GM12878 (cell line): ENCODE measurements around the gene HOXD9. TPM values are rescaled to one million over a fixed set of nuclear protein-coding genes. Genes with fewer than 3 reads are reported as not detected.

ENCODE experiments used
- ATAC-seq: fragments of 200-7000 bp; cut with Tn5 transposase; 3 replicates; pipeline ENCODE4 v1.9.1; 2020; ENCODE audit warnings: mild to moderate bottlenecking, moderate library complexity
- BruUV-seq: library from RNA; stranded (reverse); fragments of 400-500 nt; replicated peaks from 2 replicates; lab custom pipeline; 2021; lab: Mats Ljungman, UMichigan
- CTCF ChIA-PET: fragments of 300-600 bp; sonication (Branson Sonifier 250); formaldehyde crosslinking; extraction: SDS; loops from one replicate; lab custom pipeline; 2021; ENCODE audit warnings: inconsistent platforms; lab: Yijun Ruan, JAX
- POLR2A ChIA-PET: fragments of 350-600 bp; formaldehyde crosslinking; extraction: SDS; loops from one replicate; lab custom pipeline; 2021; ENCODE audit warnings: inconsistent platforms; lab: Charles Lee
- RAD21 ChIA-PET: fragments of 300-600 bp; sonication (Branson Sonifier 250); formaldehyde crosslinking; loops from one replicate; lab custom pipeline; 2023; ENCODE audit warnings: antibody characterized with exemption; ENCODE audit not compliant: unreplicated experiment; lab: Charles Lee
- SMC1A ChIA-PET: fragments of 300-600 bp; sonication (Branson Sonifier 250); formaldehyde crosslinking; loops from one replicate; lab custom pipeline; 2023; ENCODE audit not compliant: unreplicated experiment, uncharacterized antibody; lab: Charles Lee
- DNase-seq: peaks from one replicate; pipeline ENCODE4 v3.0.0-alpha.2; 2011; ENCODE audit warnings: low read depth, low spot score
- FAIRE-seq: peaks from 3 replicates; lab custom pipeline; 2011; peaks lifted over from hg19 to GRCh38; lab: Jason Lieb, UNC
- H2AFZ ChIP-seq: 2 replicates; pipeline ENCODE4 v1.6.0; 2011; ENCODE audit warnings: low read depth, low read length, control low read depth; ENCODE audit not compliant: control insufficient read depth
- H3K27ac ChIP-seq: 2 replicates; pipeline ENCODE4 v1.5.1; 2011; ENCODE audit warnings: control low read depth; ENCODE audit not compliant: control insufficient read depth, insufficient read depth
- H3K27me3 ChIP-seq, 2 experiments: replicated peaks in 1 of 2; 2 replicates each; pipeline versions ENCODE4 v1.6.0 to v1.6.1; 2011; ENCODE audit warnings: low read length in 1 of 2; ENCODE audit not compliant: control insufficient read depth in 2 of 2, insufficient read depth in 2 of 2
- H3K36me3 ChIP-seq, 2 experiments: 2 replicates each; pipeline ENCODE4 v1.5.1; 2011; ENCODE audit warnings: low read length in 1 of 2; ENCODE audit not compliant: control insufficient read depth in 2 of 2, insufficient read depth in 2 of 2
- H3K4me1 ChIP-seq: 2 replicates; pipeline ENCODE4 v1.6.1; 2011; ENCODE audit warnings: mild to moderate bottlenecking, low read length, moderate library complexity, mixed read lengths; ENCODE audit not compliant: control insufficient read depth, insufficient read depth
- H3K4me2 ChIP-seq: 2 replicates; pipeline ENCODE4 v1.6.0; 2011; ENCODE audit warnings: control low read depth; ENCODE audit not compliant: control insufficient read depth, insufficient read depth
- H3K4me3 ChIP-seq: fragments of 200-600 bp; sonication (generic); 2 replicates; pipeline ENCODE4 v1.5.1; 2016
- H3K79me2 ChIP-seq: 2 replicates; pipeline ENCODE4 v1.6.0; 2011; ENCODE audit warnings: low read length; ENCODE audit not compliant: control insufficient read depth, insufficient read depth
- H3K9ac ChIP-seq: 2 replicates; pipeline ENCODE4 v1.8.0; 2011; ENCODE audit warnings: low read length, control low read depth, mixed read lengths; ENCODE audit not compliant: control insufficient read depth, insufficient read depth
- H3K9me3 ChIP-seq: replicated peaks from 3 replicates; pipeline ENCODE4 v1.5.1; 2011; ENCODE audit warnings: mild to moderate bottlenecking, low read length; ENCODE audit not compliant: control insufficient read depth, insufficient read depth
- H4K20me1 ChIP-seq: 2 replicates; pipeline ENCODE4 v1.6.0; 2011; ENCODE audit not compliant: control insufficient read depth, insufficient read depth
- GABPA ChIP-seq: IDR thresholded peaks from 2 replicates; pipeline ENCODE4 v1.6.1; 2014; ENCODE audit warnings: antibody characterized with exemption, low read depth, mild to moderate bottlenecking, inconsistent platforms
- JUND ChIP-seq: IDR thresholded peaks from 2 replicates; pipeline ENCODE4 v1.6.1; 2012; ENCODE audit warnings: low read depth, mild to moderate bottlenecking, low read length, improper control_type of control experiment, moderate library complexity
- KAT2A ChIP-seq: conservative IDR thresholded peaks from 2 replicates; pipeline ENCODE4 v1.6.1; 2011; ENCODE audit warnings: low read depth, low read length; ENCODE audit not compliant: control insufficient read depth
- LARP7 ChIP-seq: fragments of 450-650 bp; IDR thresholded peaks from 2 replicates; pipeline ENCODE4 v1.6.1; 2017; ENCODE audit warnings: mild to moderate bottlenecking
- NR2F1 ChIP-seq: fragments of 450-650 bp; conservative IDR thresholded peaks from 2 replicates; pipeline ENCODE4 v1.6.1; 2017; ENCODE audit warnings: mild to moderate bottlenecking
- NRF1 ChIP-seq: conservative IDR thresholded peaks from 2 replicates; pipeline ENCODE4 v1.6.1; 2011; ENCODE audit warnings: mild to moderate bottlenecking, low read depth, low read length, improper control_type of control experiment
- WGBS: methylation state at CpG from one replicate; pipeline ENCODE4 v1.1.6; 2016; ENCODE audit warnings: low lambda C conversion rate; ENCODE audit not compliant: insufficient replicate concordance, insufficient coverage; ENCODE audit errors: missing lambda C conversion rate; 5-methylcytosine and 5-hydroxymethylcytosine counted together
- in situ Hi-C: fragments of 300-500 bp; cut with MboI; formaldehyde crosslinking; loops from 9 replicates; pipeline ENCODE4 v1.14.3; 2018; ENCODE audit warnings: mixed read lengths
- intact Hi-C: fragments of 100-400 bp; cut with micrococcal nuclease; formaldehyde crosslinking; loops from one replicate; pipeline ENCODE4 v1.14.2; 2022; ENCODE audit not compliant: unreplicated experiment
- polyA plus RNA-seq, 11 experiments: library from polyadenylated mRNA; depleted of rRNA in 4 of 11; unstranded in 6 of 11; stranded (reverse) in 5 of 11; fragments of >200 nt; fragmentation: Nextera tagmentation in 4 of 11; fragmentation: Illumina TruSeq in 1 of 11; extraction: Ambion mirVana in 4 of 11; extraction: Trizol in 1 of 11; gene quantifications; 1 replicate in 1 of 11; 2 replicates in 10 of 11; pipeline versions ENCODE4 v1.2.1 to v1.2.3, GENCODE V29; 2011 to 2016; ENCODE audit warnings: inconsistent platforms in 2 of 11, missing spikeins in 2 of 11, low read depth in 1 of 11
- total RNA-seq, 4 experiments: library from RNA; depleted of rRNA in 3 of 4; stranded (reverse); fragments of >200 nt in 3 of 4; fragmentation: Illumina TruSeq in 1 of 4; extraction: Trizol in 1 of 4; gene quantifications; 2 replicates each; pipeline versions ENCODE4 v1.2.1 to v1.2.3, GENCODE V29; 2013 to 2021

Gene HOXD9
- total and polyA plus RNA-seq, 10 of the 15 experiments (the other 5 are each of a cell fraction or from before 2014, with no cell fraction given) = not detected

DNA sequence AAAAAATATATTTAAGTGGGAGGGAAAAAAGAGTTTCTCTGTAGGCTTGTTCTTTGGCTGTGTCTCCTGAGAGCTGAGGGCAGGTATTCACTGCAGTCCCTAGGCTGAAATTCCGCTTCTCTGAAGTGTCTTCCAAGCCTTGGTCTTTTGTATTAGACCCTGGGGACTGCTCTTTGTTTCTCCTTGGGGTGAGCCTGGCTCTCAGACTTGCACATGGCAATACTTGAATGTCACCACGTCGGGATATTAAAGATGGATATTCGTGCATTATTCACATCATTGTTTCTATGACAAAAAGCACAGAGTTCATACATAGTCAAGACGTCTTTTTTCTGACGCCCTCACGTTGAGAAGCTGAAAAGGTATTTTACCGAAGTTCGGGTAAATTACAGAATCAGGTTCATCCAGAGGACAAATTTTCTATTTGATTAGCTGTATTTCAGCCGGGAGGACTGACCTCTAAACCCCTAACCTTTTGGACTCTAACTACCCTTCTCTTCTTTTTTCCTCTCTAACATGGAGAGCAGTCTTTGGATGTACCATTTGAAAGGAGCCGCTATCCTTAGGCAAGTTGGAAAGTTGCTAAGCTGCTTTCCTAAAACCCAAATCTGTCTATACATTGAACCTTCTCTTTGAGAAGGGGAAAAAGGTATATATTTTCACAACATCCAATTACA lies 32.2 kb downstream of the HOXD9 start:
- TF ChIP-seq LARP7 (no peak), JUND (no peak), NRF1 (no peak), NR2F1 (no peak), KAT2A (no peak), GABPA (no peak)
- peaks cover 5 to 36% of the 10 kb centered on the region in 2 experiments for H3K27me3 ChIP-seq
- CTCF ChIA-PET = interaction anchor here (0.6 to 2.7 kb wide), 3 partner anchors 300 to 400 kb away, joined by 3 to 7 read pairs (median 3); no protein-coding TSS in a partner anchor
- H4K20me1 ChIP-seq = no peaks in the 10 kb centered on the region
- H3K4me1 ChIP-seq = no peaks in the 10 kb centered on the region
- intact Hi-C loops (no loop called here), in situ Hi-C loops (no loop called here)
- no peak overlapping the region for H3K9ac ChIP-seq
- no peak overlapping the region for H3K27ac ChIP-seq
- POLR2A ChIA-PET = interaction anchor here (0.7 kb wide), 1 partner anchor 19 kb away, joined by 3 read pairs; no protein-coding TSS in a partner anchor
- H2AFZ ChIP-seq = no peak overlapping the region
- no TSS peak for BruUV-seq
- 6% methylated on average over 11 of the region's 11 CpGs for WGBS
- SMC1A ChIA-PET = interaction anchor here (1.3 kb wide), 1 partner anchor 497 kb away, joined by 3 read pairs; no protein-coding TSS in a partner anchor
- no peaks in the 10 kb centered on the region for H3K9me3 ChIP-seq
- DNase-seq (no peak), FAIRE-seq (no peak), ATAC-seq (no peak)
- no peaks in the 10 kb centered on the region for H3K79me2 ChIP-seq
- no peaks in the 10 kb centered on the region for H3K36me3 ChIP-seq
- no peak overlapping the region for H3K4me3 ChIP-seq
- RAD21 ChIA-PET = interaction anchor here (1.5 kb wide), 1 partner anchor 399 kb away, joined by 3 read pairs; no protein-coding TSS in a partner anchor
- no peak overlapping the region for H3K4me2 ChIP-seq
